Mammary epithelial cell (primary cell): ENCODE measurements around the gene SLC1A1.
"Not testable (repeated sequence)": the region's sequence is repeated elsewhere in the genome, so short reads cannot be mapped to it uniquely, and the experiment has no call there.

Experiments used
- CTCF ChIP-seq, 2 donors: IDR thresholded peaks in 1 of 2; conservative IDR thresholded peaks in 1 of 2; 2 replicates each; pipeline ENCODE4 v1.5.1; 2011 to 2012; ENCODE audit warnings: inconsistent platforms in 2 of 2, low read length in 2 of 2, mild to moderate bottlenecking in 2 of 2, control low read depth in 1 of 2, low read depth in 1 of 2; ENCODE audit not compliant: insufficient read depth in 1 of 2; ENCODE audit errors: extremely low read depth in 1 of 2
- EZH2 ChIP-seq: IDR thresholded peaks from 2 replicates; pipeline ENCODE4 v1.6.1; 2012; ENCODE audit warnings: low read length, inconsistent platforms, borderline replicate concordance

- not testable (repeated sequence) for TF ChIP-seq CTCF (conservative IDR thresholded peaks at IDR 0.05 in 1 of 2, IDR thresholded peaks at IDR 0.05 in 1 of 2; ENCODE audit: extremely low read depth in 1 of 2, insufficient read depth in 1 of 2, low read depth in 1 of 2, low read length in 2 of 2); EZH2
Measured at GRCh38 chr9:4530831-4531230, 40.6 kb downstream of the SLC1A1 start.
